Left ventricle myocardium superior (tissue), 1 donor: Measurements from ENCODE around the gene WWOX. TPM values are rescaled to one million over a fixed set of nuclear protein-coding genes. Genes with fewer than 3 reads are reported as not detected.

Experiments used
- ATAC-seq: fragments of 200-7000 bp; cut with Tn5 transposase; one replicate; pipeline ENCODE4 v1.9.1; 2020; ENCODE audit warnings: mild to moderate bottlenecking, moderate library complexity
- DNase-seq: peaks from one replicate; pipeline ENCODE4 v3.0.0-alpha.2; 2020
- intact Hi-C: fragments of 100-400 bp; cut with micrococcal nuclease; formaldehyde crosslinking; loops from one replicate; pipeline ENCODE4 v1.11.0; 2022
- total RNA-seq: library from RNA; stranded (reverse); fragmentation: NEBNext Ultra II Directional; extraction: Animal tissue kit (Norgen Biotek cat#: 25700); gene quantifications from one replicate; pipeline ENCODE4 v1.2.1, GENCODE V29; 2021
- donor health status: DM: no; HTN: yes; CAD: no; lungs with severe emphysema.

The WWOX gene
- total RNA-seq, 1 donor from 2014 or later: 12.8 TPM

DNA sequence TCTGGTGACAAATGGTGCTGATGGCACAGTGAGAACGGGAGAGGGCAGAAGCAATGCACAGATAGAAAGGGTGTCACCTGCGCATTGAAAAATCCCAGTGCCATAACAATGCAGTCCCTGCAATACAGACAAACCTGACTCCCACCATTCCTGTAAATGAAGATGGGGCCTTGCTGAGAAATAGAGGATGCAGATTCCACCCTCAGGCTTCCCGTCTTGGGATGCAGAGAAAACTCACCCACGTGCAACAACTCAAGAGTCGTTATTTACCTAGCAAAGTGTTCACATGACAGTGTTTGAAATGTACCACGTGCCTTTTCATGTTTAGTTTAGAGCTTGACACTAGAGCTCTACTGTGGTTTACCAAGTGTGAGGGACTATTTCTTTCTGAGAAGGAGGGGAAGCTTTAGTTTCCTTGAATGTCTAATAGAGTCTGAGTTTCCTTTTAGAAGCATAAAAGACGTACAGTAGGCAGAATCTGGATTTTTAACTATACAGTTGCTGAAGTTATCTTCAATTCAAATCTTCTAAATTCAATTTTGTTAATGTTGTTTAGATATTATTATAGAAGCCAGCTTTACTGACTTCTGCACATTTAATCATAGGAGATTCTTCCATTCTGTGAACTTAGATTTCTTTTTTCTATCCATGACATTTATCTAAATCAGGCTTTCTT lies 35.6 kb downstream of the WWOX start:
- ATAC-seq (no peak), DNase-seq (no peak)
- intact Hi-C loops: no loop called here

DNA sequence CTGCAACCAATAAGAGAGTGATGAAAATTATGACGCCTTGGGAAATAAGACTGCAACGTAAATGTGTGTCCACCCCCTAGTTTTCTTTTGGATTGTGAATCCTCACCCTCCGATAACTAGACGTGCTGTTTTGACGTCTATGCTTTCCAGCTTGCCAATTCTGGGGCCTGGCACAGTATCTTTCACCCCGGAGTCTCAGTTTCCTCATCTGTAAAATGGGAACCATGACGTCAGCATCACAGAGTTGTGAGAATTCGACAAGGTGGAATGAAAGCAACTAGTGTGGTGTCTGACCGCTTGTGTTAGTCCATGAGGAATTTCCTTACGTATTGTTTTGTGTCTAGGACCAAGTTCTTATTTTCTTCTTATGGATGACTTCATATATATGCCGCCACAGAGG lies 37.7 kb downstream of the WWOX start:
- no peak for ATAC-seq
- intact Hi-C loops: no loop called here
- no peak for DNase-seq

DNA sequence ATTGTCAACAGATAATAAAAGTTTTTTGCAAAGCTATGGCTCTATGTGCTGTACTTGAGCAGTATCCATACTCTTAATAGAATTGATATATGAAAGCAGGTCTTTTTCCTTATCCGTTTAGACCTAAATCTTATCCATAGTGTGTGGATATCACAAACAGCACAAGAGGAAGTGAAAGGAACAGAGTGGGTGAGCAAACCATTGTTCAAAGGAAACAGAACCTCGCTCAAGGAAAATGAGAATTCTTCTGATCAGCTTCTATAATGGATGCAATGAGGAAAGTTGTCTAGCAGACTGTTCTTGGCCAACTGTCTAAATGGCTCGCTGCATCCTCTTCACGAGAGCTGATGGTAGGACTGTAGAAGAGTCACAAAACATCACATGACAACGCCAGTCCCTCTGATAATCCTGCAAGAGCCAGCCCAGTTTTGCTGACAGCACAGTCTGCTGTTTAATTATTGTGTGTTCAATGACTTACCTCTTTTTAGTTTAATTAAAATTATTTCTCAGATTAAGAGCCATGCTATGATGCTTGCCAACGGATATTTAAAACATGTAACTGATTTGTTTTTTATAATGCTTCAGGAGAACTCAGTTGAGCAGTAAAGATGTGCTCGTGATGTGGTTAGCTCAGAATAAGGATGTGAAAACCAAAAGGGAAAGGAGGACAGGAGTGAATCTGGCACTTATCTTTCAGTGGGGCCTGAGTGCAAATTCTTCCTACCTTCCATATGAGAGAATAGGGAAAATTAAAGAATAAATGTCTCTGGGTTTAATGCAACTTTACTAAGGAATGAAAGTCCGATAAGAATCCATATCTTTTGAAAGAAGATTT lies 38.5 kb downstream of the WWOX start:
- intact Hi-C loops: no loop called here
- ATAC-seq (no peak), DNase-seq (no peak)

DNA sequence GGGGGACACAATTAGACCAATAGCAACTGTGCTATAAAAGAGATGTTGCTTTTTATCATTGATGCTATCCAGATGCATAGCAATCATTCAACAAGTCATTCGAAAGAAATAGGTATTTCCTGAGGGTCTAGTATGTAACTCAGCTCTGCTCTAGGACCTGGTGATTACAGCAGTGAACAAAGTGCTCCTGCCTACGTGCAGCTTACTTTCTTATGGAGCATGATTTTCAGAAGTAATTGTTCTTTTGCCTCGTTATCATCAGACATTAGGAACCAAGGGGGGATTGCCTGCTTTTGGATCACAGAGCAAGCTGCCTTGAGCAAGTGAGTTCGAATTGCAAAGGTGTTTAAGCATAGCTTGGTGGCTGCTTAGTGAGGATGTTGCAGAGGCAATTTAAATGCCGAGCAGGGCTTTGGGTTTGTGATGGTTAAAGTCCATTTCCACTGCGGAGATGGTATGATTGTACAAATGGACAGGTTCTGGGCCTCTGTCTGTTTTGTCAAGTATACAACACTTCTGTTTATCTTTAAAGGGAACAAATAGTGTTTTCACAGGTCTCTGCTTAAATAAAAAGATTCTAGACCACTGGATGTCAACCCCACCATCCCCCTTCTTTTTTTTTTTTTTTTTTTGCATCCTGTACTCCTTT lies 41.5 kb downstream of the WWOX start:
- DNase-seq (no peak), ATAC-seq (no peak)
- intact Hi-C loops: no loop called here

DNA sequence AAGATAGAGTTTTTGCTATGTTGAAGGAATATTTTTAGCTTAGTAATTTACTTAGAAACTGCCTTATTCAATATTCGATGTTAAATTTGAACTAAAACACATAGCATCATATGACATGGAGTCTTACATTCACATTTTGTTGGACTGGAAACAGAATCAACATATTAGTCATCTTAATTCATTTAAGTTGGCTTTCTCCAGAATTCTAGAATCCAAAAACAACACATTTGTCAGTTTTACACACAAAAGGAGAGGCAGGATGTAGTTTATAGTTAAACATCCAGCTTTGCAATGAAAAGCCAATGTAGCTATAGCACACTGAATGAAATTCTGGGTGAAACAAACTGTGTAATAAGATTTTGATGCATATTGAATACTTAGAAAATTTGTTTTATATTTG lies 43.3 kb downstream of the WWOX start:
- intact Hi-C loops: no loop called here
- ATAC-seq: peak; percentile 22
- DNase-seq: no peak

DNA sequence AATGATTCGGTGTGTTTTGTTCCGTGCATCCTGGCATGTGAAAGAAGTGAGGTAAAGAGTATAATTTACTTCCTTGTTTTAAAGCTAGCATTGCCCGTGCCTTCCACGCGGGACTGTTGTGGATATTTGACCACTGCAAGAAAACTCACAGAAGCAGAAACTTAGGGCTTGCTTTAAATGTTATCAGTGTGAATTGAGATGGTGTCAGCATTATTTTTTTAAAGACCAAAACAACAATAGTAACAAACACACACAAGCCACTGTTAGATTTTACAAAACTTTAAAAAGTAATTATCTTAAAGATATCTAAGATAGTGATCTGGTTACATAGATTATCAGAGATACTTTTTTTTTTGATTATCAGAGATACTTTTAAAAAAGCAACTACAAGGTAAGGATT lies 47.4 kb downstream of the WWOX start:
- intact Hi-C loops: no loop called here
- ATAC-seq: no peak
- no peak for DNase-seq

DNA sequence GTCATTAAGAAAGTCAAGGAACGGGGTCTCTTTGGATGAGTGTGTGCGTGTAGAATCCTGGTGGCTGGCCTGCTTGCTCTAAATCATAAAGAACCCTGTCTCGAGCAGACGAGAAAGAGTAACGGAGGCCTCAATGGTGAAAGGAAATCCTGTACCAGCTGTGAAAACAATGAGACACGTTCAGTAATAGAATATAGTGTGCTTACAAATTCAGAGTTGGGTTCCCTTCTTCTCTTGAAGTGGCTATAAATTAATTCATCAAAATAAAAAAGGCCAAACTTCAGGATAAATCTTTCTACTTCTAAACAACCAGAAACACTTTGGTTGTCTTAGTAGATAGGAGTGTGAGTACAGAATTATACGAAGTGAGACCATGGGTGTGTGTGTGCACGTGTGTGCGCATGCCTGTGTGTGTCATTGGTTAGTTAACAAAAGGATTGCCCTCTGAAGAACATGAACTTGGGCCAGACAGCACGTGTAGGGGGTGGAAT lies 48.5 kb downstream of the WWOX start:
- intact Hi-C loops: no loop called here
- no peak for DNase-seq
- no peak for ATAC-seq

DNA sequence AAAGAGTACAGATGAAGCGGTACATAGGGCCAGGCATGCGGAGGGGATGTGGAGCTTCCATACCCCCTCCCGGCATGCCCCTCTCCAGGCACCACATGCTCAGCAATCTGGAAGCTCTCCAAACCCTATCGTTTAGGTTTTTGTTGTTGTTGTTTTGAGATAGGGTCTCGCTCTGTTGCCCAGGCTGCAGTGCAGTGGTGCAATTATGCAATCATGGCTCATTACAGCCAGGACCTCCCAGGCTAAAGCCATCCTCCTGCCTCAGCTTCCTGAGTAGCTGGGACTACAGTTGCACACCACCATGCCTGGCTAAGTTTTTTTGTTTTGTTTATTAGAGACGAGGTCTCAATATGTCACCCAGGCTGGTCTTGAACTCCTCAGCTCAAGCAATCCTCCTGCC lies 50.8 kb downstream of the WWOX start:
- intact Hi-C loops: no loop called here
- DNase-seq (no peak), ATAC-seq (no peak)

DNA sequence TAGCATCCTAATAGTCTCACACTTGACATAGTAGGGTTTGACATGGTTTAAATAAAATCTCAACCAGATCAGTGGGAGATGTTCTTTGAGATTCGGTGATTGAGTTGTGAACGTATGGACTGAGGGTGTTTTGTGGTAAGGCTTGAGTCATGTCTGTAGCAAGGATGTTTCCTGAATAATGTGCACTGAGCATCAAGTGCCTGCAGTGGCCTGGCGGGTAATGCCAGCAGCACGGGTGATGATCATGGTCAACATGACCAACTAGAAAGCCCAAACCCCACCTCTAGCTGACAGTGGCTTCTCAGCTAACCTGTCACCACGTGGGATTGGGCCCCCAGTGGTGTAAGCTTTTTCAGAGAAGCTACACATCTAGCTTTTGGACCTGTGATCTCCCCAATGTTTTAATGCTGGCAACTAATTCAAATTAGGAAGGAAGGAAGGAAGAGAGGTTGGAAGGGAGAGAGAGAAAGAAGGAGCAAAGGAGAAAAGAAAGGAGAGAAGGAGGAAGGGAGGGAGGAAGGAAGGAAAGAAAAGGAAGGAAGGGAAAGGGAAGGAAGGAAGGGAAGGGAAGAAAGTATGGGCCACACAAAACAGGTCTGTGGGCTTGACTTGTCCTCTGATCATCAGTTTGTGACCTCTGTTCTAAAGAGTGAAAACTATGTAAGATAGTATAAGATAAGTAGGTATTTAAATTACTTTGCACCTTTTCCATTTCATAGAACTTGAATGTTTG lies 55.4 kb downstream of the WWOX start:
- intact Hi-C loops: no loop called here
- DNase-seq (no peak), ATAC-seq (no peak)

DNA sequence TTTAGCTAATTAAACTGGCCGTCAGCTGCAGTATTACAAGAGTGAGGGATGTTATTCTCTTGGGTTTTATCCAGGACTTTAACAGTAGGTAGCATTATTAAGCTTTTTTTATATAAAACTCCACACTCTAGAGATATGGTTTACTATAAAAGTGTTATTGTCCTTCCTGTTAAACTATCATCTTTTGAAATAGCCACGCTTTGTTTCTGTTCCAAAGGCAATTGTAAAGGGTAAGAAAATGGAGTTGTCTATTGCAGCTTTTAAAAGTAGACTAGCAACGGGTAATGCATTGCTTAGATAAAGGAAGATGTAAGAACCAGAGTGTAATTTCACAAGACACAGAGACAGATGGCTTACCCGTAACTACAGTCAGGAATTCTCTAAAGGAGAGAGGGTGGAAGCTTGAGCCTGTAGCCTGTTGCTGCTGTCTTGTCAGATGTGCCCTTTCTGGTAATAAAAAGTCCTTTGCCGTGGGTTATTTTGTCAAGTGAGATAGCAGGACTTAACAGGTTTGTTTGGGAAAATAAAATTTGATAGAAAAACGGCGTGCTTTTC lies 56.4 kb downstream of the WWOX start:
- intact Hi-C loops: no loop called here
- no peak for DNase-seq
- ATAC-seq: no peak

DNA sequence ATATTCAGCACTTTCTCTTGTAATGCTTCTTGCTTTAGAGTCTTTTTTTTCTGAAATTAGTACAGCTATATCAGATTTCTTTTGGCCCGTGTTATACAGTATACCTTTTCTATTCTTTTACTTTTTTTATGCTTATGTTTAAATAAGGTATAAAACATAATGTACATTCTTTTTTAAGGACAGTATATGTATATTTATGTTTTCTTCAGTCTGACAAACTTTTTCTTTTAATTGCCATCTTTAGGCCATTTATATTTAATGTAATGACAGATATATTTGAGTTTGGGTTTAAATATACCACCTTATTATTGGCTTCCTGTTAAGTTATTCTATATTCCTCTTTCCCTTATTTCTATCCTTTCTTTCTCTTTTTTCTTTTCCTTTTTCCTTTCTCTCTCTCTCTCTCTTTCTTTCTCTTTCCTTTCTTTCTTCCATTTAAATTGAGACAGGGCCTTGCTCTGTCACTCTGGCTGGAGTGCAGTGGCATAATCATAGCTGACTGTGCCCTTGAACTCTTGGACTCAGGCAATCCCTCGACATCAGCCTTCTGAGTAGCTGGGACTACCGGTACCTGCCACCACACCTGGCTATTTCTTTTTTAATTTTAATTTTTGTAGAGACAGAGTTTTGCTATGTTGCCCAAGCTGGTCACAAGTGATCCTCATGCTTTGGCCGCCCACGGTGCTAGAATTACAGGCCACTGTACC lies 61.7 kb downstream of the WWOX start:
- intact Hi-C loops: no loop called here

DNA sequence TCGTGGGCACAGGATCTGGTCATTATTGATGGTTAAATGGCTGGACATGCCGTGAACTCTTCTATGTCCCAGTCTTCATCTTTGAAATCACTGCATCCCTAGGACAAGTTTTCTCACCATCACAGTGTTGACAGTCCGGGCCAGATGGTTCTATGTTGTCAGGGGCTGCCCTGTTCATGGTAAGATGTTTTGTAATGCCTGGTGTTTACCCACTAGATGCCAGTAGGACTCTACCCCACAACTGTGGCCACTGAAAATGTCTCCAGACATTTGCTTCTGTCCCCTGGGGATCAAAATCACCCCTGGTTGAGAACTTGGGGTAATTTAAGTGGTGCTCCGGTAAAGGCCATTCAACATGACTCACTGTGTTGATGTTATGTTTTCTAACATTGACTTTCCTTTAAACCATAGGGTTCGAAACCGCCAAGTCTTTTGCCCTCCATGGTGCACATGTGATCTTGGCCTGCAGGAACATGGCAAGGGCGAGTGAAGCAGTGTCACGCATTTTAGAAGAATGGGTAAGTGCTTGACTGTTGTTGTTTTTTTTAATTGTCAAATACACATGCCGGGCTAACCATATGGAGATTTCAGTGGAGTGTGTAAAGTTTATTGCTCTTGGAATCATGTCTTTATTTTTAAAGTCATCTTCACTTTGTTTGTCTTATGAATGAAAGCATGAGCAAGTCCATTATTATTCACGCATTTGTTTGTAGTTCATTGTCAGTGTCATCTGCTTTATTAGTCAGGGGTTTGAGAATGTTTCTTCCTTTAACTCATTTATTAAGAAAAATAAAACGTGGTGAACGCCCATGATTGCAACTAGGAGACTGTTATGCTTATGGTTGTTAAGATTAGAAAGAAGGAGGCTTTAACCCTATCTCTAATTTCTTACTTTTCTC lies 64.6 kb downstream of the WWOX start:
- intact Hi-C loops: no loop called here
- ATAC-seq: no peak
- DNase-seq: no peak

More for the DNA sequence above, 61.7 kb downstream of the WWOX start:
- DNase-seq: no peak
- no peak for ATAC-seq

DNA sequence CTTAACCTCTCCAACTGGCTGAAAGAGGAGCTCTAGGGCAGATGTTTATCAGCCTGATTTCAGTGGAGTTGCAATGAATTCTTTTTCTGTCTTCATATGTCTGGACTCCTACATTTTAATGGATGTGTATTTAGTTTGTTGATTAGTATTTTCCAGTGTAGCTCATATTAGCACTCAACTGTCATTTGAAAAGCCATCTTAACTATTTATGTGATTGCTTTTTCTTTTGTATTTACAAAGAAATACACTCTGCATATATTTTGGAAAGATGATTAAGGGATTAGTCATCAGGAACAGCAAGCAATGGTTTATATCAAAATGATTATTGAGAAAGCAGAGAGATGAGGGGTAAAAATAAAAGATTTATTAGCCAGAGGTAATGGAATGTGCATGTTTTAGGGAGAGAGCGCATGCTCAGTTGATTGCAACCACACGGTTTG lies 71.1 kb downstream of the WWOX start:
- ATAC-seq: no peak
- intact Hi-C loops: no loop called here

DNA sequence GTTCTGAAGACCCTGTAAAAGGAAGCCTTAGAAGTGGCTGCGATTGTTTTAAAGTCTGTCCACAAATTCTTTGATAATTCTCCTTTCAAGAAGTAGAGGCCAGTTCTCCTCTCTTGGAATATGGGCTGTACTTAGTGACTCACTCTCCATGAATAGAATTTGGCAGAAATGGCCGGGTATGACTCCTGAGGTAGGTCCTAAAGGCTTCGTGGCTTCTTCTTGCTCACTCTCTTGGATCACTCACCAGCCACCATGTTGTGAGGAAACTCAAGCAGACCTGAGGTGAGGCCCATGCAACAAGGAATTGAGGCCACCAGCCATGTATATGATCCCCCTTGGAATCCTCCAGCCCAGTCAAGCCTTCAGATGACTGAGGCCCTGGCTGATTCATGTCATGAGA lies 75.8 kb downstream of the WWOX start:
- ATAC-seq (no peak), DNase-seq (no peak)
- intact Hi-C loops: no loop called here

More for the DNA sequence above, 71.1 kb downstream of the WWOX start:
- no peak for DNase-seq

DNA sequence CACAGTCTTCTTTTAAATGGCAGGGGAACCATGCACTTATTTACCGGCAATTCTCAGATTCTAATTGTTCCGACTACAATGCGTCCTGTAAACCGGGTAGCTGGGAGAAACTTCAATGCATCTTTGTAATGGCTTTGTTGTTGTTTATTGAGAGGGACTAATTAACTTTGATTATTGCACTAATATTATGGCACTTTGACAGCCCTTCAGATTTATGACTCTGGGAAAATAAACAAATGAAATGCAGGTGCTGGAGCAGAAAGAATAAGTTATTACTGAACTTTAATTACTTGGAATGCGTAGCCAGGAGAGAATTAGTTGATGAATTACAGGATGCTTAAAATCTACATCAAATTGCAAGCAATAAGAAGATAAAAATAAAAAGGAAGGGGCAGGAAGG lies 77.0 kb downstream of the WWOX start:
- ATAC-seq: no peak
- no peak for DNase-seq
- intact Hi-C loops: no loop called here

DNA sequence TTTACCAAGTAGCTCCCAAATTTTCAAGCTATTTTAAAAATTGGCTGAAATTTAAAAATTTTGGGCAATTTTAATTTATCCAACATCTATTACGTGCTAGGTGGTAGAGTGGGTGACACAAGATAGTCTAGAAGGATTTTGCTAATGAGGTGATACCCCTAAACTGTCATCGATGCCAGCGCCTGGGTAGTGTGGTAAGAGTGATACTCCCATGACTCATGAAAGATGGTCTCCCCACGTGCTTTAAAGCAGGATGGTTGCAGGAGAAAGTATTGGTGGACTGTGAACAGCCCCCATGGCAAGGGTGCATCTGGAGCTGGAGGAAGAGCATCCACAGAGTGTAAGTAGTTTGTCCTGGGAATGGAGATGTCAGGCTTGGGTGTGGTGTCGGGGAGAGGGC lies 77.8 kb downstream of the WWOX start:
- DNase-seq: no peak
- intact Hi-C loops: no loop called here
- ATAC-seq: no peak

DNA sequence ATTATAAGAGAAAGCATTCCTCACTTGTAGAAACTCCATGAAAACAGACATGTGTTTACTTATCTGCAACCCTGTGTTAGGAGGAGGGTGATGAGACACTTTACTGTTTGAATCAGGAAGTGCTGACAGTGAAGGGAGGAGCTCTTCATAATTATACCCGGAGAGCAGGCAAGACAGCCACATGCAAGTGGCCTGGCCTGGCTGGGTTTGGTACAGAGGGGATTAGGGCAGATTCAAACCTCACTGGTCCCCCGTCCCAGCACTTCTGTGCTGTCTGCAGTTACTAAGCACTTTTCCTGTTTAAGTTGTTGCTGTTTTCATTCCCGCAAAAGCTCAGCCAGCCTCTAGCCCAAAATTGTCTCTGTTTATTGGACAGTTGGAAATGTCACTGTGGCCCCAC lies 78.5 kb downstream of the WWOX start:
- intact Hi-C loops: no loop called here
- DNase-seq (no peak), ATAC-seq (no peak)

DNA sequence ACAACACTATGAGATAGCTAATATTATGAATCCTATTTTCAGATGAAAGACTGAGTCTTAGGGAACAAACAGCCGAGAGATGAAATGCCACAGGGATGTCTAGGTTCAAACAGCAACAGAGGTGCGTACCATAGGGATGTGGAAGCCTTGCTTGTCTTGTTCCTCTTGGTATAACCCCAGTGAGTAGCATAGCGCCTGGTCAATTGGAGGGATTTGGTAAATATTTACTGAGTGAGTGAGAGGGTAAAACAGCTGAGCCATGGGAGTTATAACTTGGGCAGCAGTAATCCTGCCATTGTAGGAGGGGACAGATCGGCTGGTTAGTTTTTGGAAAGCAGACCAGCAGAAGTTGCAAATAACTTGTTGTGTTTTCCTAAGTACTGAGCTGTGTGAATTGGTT lies 80.2 kb downstream of the WWOX start:
- intact Hi-C loops: no loop called here
- no peak for ATAC-seq
- DNase-seq: no peak
